Stimulated activated naive B cell treated with anti-CD40 and anti-IgM and Interleukin-4, amounts not matched to agents 10 μg/mL and 1 μg/mL and 100 μg/mL, for 72 hours (primary cell): ENCODE measurements around the gene TRPT1.

Source experiments
- ATAC-seq, 2 donors: fragments of 150-1000 bp; cut with Tn5 transposase; replicated peaks; 2 replicates each; pipeline ENCODE4 v1.10.0; 2021; ENCODE audit warnings: moderate library complexity in 1 of 2
- DNase-seq: peaks from one replicate; pipeline ENCODE4 v3.0.0; 2021
- H3K27ac Mint-ChIP-seq: one replicate; pipeline ENCODE4 v1.8.0; 2022; ENCODE audit warnings: mild to moderate bottlenecking, mixed read lengths
- H3K27me3 Mint-ChIP-seq, 2 donors: one replicate each; pipeline ENCODE4 v1.8.0; 2022; ENCODE audit warnings: mixed read lengths in 2 of 2
- H3K36me3 Mint-ChIP-seq, 2 donors: one replicate each; pipeline ENCODE4 v1.8.0; 2022; ENCODE audit warnings: mixed read lengths in 2 of 2, mild to moderate bottlenecking in 1 of 2
- H3K4me1 Mint-ChIP-seq, 2 donors: one replicate each; pipeline ENCODE4 v1.8.0; 2022; ENCODE audit warnings: mixed read lengths in 2 of 2, mild to moderate bottlenecking in 1 of 2
- H3K4me3 Mint-ChIP-seq, 2 donors: one replicate each; pipeline ENCODE4 v1.8.0; 2022; ENCODE audit warnings: mild to moderate bottlenecking in 2 of 2, mixed read lengths in 2 of 2, moderate library complexity in 1 of 2
- H3K9me3 Mint-ChIP-seq, 2 donors: one replicate each; pipeline ENCODE4 v1.8.0; 2022; ENCODE audit warnings: mixed read lengths in 2 of 2, mild to moderate bottlenecking in 1 of 2

The TRPT1 gene

DNA sequence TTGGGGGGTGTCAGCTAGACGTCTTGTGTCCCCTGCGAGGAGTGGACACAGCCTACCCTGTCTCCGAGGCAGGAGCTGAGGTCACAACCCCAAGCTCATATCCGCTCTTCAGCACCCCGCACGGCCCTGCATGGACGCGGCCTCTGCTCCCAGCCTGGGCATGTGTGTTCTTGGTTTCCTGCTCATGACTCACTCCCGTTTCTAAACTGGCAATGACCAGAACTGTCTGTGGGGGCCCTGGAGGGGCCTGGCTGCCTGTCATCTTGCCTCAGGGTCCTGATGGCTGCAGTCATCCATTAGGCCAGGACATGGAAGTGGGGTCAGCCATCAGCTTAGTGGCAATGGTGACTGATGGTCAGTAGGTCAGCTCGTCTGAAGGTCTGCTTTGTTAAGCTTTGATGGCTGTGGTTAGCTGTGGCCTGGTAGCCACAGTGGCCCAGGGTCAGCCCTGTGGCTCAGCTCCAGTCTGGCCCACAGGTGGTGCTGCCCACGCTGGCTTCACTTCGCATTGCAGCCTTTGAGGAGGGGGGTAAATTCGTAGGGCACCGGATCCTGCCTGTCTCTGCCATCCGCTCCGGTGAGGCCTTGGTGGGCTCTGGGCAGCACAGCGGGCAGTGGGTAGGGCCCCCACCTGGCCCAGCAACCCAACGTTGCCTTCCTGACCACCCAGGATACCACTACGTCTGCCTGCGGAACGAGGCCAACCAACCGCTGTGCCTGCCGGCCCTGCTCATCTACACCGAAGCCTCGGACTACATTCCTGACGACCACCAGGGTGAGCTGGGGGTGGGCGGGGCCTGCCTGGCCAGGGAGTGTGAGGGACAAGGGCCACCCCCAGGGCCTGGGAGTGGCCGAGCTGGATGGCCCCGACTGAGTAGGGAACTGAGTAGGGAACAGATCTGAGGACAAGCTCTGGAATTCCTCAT lies 37.3 kb upstream of the TRPT1 start:
- Mint-ChIP-seq H3K36me3 (peaks cover 41 to 69% of the 10 kb centered on the region in 2 donors), H3K4me1 (peaks cover 18 to 27% of the 10 kb centered on the region in 2 donors), H3K4me3 (no peak overlapping the region), H3K27ac (no peak overlapping the region), H3K9me3 (no peaks in the 10 kb centered on the region), H3K27me3 (no peaks in the 10 kb centered on the region)
- no peak for DNase-seq
- no peak for ATAC-seq

DNA sequence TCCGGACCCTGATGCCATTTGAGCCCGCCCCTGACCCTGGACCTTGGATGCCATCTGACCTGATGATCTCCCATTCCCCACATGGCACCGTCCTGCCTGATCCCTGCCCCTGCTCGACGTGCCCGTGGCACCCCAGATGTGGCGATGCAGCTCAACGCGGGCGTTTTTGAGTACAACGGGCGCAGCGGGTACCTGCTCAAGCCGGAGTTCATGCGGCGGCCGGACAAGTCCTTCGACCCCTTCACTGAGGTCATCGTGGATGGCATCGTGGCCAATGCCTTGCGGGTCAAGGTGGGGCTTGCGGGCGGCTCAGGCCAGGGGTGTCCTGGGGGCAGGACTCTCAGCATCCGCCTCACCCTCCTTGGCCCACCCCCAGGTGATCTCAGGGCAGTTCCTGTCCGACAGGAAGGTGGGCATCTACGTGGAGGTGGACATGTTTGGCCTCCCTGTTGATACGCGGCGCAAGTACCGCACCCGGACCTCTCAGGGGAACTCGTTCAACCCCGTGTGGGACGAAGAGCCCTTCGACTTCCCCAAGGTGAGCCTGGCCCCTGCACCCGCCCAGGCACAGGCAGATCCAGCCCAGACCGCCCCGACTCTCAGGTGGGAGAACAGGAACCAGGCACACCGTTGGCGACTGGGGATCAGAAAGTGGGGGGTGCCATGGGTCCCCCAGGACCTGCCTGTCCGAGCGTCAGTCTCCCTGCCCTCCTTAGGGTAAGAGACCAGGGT lies 36.5 kb upstream of the TRPT1 start:
- Mint-ChIP-seq H3K9me3 (no peaks in the 10 kb centered on the region), H3K27me3 (no peaks in the 10 kb centered on the region), H3K4me1 (peaks cover 14 to 20% of the 10 kb centered on the region in 2 donors), H3K4me3 (no peak overlapping the region), H3K36me3 (peaks cover 46 to 69% of the 10 kb centered on the region in 2 donors), H3K27ac (no peak overlapping the region)
- no peak for DNase-seq
- ATAC-seq, result no peak

DNA sequence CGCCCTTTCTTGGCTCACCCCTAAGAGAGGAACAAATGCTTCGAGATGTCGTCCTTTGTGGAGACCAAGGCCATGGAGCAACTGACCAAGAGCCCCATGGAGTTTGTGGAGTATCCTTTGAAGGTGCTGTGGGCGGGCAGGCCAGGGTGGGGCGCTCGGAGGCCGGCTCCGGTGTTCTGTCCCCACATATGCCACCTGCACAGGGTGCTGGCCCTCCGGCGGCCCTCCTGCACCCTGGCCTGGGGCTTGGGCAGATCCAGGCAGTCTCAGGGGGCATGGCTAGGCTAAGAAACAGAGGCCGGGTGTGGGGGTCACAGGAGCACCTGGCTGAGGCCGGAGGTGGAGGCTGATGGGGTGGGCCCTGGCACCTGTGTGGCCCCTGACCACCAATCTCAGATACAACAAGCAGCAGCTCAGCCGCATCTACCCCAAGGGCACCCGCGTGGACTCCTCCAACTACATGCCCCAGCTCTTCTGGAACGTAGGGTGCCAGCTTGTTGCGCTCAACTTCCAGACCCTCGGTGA lies 35.6 kb upstream of the TRPT1 start:
- ATAC-seq (no peak), DNase-seq (no peak)
- Mint-ChIP-seq H3K36me3 (peaks cover 43 to 68% of the 10 kb centered on the region in 2 donors), H3K27me3 (no peaks in the 10 kb centered on the region), H3K9me3 (no peaks in the 10 kb centered on the region), H3K4me1 (peaks cover 14 to 20% of the 10 kb centered on the region in 2 donors), H3K4me3 (no peak overlapping the region), H3K27ac (peak overlapping the region; percentile 54)

DNA sequence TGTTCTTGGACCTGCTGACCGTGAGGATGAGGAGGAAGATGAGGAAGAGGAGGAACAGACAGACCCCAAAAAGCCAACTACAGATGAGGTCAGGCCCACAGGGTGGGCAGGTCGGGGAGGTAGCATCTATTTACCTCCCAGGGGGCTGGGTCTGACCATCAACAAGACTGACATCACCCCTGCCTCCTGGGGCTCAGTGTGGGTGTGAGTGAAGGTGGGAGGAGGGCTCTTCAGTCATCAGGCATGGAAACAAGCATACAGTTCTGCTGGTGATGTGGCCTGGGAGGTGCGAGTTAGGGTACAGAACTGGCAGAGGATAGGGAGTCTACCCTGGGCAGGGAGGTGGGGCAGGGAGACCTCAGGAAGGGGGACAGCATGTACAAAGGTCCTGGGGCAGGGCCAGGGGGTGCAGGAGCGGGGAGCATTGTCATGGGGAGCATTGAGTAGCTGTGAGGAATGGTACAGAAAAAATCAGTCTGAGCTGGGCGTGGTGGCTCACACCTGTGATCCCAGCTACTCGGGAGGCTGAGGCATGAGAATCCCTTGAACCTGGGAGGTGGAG lies 34.2 kb upstream of the TRPT1 start:
- DNase-seq (no peak), ATAC-seq (peak; percentile 68 to 74)
- H3K4me1 Mint-ChIP-seq, result peaks cover 12 to 16% of the 10 kb centered on the region in 2 donors
- H3K27me3 Mint-ChIP-seq, result no peaks in the 10 kb centered on the region
- H3K27ac Mint-ChIP-seq, result peak overlapping the region; percentile 31
- H3K9me3 Mint-ChIP-seq, result no peaks in the 10 kb centered on the region
- H3K36me3 Mint-ChIP-seq, result peaks cover 38 to 63% of the 10 kb centered on the region in 2 donors
- peak overlapping the region in 1 of 2 donors; percentile 22 for H3K4me3 Mint-ChIP-seq

DNA sequence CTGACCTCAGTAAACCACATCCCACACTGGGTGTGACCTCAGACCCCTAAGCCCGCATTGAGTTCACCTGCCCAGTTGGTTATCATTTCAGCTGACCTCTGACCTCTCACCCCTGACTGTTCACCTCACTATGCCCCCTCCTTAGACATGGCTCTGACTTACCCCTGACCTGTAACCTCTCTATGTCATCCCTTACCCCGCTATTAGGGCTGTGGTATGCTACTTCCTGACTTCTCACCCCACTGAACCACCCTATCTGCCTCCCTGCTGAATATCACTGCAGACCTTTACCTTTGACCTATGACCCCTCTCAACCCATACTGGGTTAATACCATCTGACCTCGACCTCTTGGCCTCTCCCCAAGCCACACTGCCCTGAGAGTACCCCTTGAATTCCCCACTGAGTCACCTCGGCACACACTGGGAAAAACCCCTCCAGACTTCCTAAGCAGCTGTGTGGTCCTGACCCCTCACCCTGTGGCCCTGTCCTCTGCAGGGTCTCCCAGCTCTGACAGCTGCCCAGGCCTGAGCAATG lies 33.6 kb upstream of the TRPT1 start:
- ATAC-seq, result peak; percentile 69 to 76
- Mint-ChIP-seq H3K36me3 (peaks cover 37 to 63% of the 10 kb centered on the region in 2 donors), H3K9me3 (no peaks in the 10 kb centered on the region), H3K4me3 (peak overlapping the region; percentile 22 to 40), H3K27me3 (no peaks in the 10 kb centered on the region), H3K27ac (peak overlapping the region; percentile 31), H3K4me1 (peaks cover 12 to 15% of the 10 kb centered on the region in 2 donors)
- no peak for DNase-seq

DNA sequence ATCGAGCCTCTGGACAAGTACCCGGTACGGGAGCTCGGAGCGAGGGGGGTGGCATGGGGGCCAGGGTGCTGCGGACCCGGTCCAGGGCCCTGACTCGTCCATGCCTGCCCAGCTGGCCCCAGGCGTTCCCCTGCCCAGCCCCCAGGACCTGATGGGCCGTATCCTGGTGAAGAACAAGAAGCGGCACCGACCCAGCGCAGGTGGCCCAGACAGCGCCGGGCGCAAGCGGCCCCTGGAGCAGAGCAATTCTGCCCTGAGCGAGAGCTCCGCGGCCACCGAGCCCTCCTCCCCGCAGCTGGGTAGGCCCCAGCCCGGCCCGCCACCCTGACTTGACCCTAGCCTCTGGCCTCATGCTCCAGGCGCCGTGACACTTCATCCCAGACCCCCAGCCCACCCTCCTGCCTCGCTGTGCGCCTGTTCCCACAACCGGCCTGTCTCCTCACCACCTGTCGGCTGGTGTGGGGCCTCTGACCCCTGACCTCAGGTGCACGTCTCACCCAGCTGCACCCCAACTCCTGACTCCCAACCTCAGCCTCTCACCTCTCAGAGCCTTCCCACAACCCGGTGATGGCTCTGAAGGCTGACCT lies 33.1 kb upstream of the TRPT1 start:
- Mint-ChIP-seq H3K27me3 (no peaks in the 10 kb centered on the region), H3K9me3 (no peaks in the 10 kb centered on the region), H3K36me3 (peaks cover 35 to 61% of the 10 kb centered on the region in 2 donors), H3K27ac (no peak overlapping the region), H3K4me3 (peak overlapping the region in 1 of 2 donors; percentile 40), H3K4me1 (peaks cover 13 to 17% of the 10 kb centered on the region in 2 donors)
- DNase-seq (no peak), ATAC-seq (no peak)

DNA sequence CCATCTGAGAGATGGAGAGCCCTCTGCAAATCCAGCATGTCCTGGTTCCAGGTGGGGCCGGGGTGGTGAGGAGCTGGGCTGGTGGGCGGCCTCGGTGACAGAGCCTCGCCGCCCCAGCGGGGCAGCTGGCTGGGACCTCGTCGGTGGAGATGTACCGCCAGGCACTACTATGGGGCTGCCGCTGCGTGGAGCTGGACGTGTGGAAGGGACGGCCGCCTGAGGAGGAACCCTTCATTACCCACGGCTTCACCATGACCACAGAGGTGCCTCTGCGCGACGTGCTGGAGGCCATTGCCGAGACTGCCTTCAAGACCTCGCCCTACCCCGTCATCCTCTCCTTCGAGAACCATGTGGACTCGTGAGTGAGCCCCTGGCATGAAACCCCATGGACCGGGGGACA lies 32.4 kb upstream of the TRPT1 start:
- Mint-ChIP-seq H3K9me3 (no peaks in the 10 kb centered on the region), H3K27me3 (no peaks in the 10 kb centered on the region), H3K27ac (no peak overlapping the region), H3K36me3 (peaks cover 33 to 59% of the 10 kb centered on the region in 2 donors), H3K4me3 (no peak overlapping the region), H3K4me1 (peaks cover 18 to 24% of the 10 kb centered on the region in 2 donors)
- ATAC-seq (no peak), DNase-seq (no peak)

DNA sequence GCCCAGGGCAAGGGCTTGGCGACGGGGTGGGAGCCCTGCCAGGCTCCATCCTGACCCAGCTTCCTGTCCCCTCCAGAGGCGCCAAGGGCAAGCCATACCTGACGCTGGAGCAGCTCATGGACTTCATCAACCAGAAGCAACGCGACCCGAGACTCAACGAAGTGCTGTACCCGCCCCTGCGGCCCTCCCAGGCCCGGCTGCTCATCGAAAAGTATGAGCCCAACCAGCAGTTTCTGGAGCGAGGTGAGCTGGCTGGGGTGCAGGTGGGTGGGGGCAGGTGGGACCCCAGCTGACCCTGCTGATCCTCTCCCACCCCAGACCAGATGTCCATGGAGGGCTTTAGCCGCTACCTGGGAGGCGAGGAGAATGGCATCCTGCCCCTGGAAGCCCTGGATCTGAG lies 30.3 kb upstream of the TRPT1 start:
- Mint-ChIP-seq H3K4me3 (no peak overlapping the region), H3K27ac (no peak overlapping the region), H3K4me1 (peaks cover 26 to 37% of the 10 kb centered on the region in 2 donors), H3K27me3 (no peaks in the 10 kb centered on the region), H3K36me3 (peaks cover 29 to 41% of the 10 kb centered on the region in 2 donors), H3K9me3 (no peaks in the 10 kb centered on the region)
- DNase-seq (no peak), ATAC-seq (no peak)

DNA sequence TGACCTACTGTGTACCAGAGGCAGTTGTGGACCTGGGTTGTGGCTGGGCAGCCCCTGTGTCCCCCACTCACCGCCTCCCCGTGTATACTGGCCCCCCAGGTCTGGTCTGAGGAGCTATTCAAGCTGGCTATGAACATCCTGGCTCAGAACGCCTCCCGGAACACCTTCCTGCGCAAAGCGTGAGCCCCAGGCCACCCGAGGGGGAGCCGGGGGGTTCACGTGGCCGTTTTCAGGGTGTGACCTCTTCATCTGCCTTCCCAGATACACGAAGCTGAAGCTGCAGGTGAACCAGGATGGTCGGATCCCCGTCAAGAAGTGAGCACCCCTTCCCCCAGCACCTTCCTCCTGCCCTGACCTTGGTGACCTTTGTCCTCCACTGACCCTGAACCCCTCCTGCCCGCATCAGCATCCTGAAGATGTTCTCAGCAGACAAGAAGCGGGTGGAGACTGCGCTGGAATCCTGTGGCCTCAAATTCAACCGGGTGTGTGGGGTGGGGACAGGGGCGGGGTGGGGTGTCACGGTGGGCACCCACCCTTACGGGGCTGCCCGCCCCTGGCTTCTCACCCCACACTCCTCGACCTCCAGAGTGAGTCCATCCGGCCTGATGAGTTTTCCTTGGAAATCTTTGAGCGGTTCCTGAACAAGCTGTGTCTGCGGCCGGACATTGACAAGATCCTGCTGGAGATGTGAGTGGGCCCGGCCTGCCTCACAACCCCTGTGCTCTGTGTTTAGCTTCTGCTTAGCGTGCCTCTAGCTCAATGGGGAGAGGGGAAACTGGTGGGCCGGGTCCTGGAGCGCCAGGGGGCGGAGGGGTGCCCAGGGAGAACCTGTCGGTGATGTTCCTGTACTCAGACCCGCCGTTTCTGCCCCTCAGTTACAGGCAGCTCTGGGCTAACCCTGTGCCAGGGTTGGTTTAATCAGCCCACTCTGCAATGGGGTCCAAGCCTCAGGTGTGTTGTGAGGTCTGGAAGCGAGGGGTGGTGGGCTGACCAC lies 29.4 kb upstream of the TRPT1 start:
- Mint-ChIP-seq H3K4me3 (no peak overlapping the region), H3K27ac (no peak overlapping the region), H3K4me1 (peaks cover 28 to 45% of the 10 kb centered on the region in 2 donors), H3K36me3 (peaks cover 29 to 36% of the 10 kb centered on the region in 2 donors), H3K27me3 (no peaks in the 10 kb centered on the region), H3K9me3 (no peaks in the 10 kb centered on the region)
- ATAC-seq, result no peak
- DNase-seq, result no peak

DNA sequence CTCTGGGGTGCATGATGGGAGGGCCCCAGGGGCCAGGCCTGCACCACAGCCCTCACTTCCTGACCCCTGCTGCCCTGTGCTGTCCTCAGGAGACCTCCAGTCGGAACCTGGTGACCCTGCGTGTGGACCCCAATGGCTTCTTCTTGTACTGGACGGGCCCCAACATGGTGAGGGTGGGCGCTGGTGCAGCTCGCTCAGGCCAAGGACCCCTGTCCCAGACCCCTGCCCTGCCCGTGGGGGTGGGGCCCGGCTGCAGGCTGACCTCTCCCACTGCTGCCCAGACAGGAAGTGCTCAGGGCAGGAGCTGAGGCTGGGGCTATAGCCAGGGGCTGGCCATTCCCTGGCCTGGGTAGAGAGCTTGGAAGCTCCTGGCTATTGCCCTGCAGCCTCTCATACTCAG lies 28.3 kb upstream of the TRPT1 start:
- H3K4me3 Mint-ChIP-seq, result no peak overlapping the region
- ATAC-seq (no peak), DNase-seq (no peak)
- H3K36me3 Mint-ChIP-seq, result peaks cover 19 to 25% of the 10 kb centered on the region in 2 donors
- H3K4me1 Mint-ChIP-seq, result peaks cover 18 to 38% of the 10 kb centered on the region in 2 donors
- H3K9me3 Mint-ChIP-seq, result no peaks in the 10 kb centered on the region
- H3K27me3 Mint-ChIP-seq, result no peaks in the 10 kb centered on the region
- H3K27ac Mint-ChIP-seq, result no peak overlapping the region

DNA sequence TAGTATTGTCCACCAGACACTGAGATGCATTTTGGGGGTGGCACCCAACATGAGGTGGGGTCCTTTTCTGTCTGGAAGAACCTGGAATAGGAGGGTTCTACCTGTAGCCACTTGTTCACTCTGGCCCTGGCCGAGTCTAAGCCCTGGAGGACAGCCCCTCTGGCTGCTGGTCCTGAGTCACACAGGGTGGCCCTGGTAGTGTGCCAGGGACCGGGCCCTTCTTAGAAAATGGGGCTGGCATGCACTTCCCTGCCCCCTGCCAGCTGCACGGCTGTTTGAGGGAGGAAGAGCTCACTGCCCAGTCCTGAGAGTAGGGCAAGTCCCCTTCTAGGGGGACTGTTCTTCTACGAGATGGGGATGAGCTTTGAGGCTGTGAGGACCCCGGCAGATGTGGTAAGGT lies 27.5 kb upstream of the TRPT1 start:
- H3K27me3 Mint-ChIP-seq, result no peaks in the 10 kb centered on the region
- peaks cover 16 to 41% of the 10 kb centered on the region in 2 donors for H3K4me1 Mint-ChIP-seq
- peaks cover 15 to 19% of the 10 kb centered on the region in 2 donors for H3K36me3 Mint-ChIP-seq
- no peaks in the 10 kb centered on the region for H3K9me3 Mint-ChIP-seq
- H3K27ac Mint-ChIP-seq, result peak overlapping the region; percentile 14
- H3K4me3 Mint-ChIP-seq, result no peak overlapping the region
- ATAC-seq (no peak), DNase-seq (no peak)

DNA sequence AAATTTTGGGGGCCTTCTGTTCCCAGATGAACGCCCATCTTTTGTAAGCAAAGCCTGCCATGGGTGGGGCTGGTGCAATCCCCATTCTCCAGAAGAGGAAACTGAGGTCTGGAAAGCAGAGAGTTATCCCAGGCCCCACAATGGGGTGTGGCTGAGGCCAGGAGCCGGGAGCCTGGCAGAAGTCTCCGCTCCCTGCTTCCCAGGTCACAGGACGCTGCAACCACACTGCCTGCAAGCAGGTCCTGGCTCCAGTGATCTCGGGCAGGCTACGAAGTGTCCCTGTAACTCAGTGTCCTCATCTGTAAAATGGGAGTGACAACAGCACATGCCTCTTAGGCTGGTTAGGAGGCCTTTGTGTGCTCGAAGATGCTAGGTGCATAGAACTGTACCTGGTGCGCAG lies 27.1 kb upstream of the TRPT1 start:
- peaks cover 11 to 17% of the 10 kb centered on the region in 2 donors for H3K36me3 Mint-ChIP-seq
- H3K4me3 Mint-ChIP-seq, result no peak overlapping the region

More for the DNA sequence above, 27.1 kb upstream of the TRPT1 start:
- H3K4me1 Mint-ChIP-seq, result peaks cover 16 to 41% of the 10 kb centered on the region in 2 donors
- no peak for ATAC-seq
- peak overlapping the region; percentile 14 for H3K27ac Mint-ChIP-seq
- no peak for DNase-seq
- no peaks in the 10 kb centered on the region for H3K27me3 Mint-ChIP-seq
- H3K9me3 Mint-ChIP-seq, result no peaks in the 10 kb centered on the region
